ENCODE measurements around the gene PCSK5.

PCSK5 gene

DNA sequence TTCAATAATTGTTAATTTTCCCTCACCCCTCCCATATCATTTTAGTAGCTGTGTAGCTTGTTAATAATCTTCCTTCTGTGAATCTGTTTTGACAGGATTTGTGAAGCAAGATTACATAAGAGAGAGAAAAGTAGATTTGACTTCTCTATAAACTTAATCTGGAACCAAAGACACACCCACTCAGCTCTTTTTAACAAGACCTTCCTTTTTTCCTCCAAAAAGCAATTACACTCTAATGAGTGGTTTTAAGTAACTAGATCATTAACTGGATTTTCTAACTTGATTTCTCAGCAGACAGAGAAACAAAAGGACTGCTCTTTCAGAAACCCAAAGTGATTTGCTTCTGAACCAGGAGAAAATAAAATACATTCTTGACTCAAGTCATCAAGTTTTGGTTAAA, 481.9 kb downstream of the PCSK5 start:
- no peak for DNase-seq

DNA sequence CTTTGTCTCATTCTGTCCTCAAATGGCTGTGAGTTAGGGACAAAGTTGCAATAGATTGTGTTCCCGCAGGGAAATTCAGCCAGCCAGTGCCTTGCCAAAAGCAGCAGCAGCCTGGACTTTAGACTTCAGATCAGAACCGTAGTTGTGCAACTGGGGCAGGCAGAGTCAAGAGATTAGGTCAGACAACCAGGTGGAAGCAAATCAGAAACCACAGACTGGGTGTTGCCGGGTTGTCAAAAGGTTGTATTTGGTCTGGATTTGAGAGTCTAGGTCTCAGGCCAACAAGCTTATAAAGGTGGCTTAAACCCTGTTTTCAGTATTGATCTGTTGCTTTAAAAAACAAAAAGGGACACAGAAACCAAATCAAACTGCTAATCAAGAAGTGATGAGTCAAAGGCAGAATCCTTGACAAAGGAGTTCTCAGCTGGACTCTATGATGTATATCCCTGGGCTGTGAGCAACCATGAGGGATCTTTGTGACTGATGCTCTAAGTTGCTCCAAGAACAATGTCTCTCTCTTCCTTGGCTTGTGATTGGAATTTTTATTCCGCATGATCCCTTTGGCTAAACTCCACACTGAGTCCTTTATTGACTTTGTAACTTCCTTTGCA, 482.8 kb downstream of the PCSK5 start:
- DNase-seq, result no peak

DNA sequence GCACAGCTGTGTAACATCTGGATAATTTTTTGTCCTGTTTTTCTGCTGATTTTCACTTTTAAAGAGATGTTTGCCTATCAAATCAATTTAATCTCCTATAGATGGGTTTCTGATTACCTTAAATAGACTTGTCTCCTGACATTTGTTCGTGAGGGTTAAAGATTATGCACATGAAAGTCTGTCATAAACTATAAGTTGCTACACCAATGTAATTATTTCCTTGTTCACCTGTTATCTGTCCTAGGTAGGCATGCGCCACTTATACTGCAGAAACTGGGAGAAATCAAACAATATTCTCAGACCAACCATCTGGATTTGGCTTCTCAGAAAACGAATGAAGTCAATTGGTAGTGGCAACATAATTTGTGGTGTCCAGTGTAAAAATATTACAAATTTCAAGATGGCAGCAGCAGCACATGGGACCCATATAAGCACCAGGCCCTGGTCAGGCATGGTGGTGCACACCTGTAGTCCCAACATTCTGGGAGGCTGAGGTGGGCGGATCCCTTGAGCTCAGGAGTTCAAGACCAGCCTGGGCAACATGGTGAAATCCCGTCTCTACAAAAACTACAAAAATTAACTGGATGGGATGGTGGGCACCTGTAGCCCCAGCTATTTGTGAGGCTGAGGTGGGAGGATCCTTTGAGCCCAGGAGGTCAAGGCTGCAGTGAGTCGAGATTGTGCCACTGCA, 483.5 kb downstream of the PCSK5 start:
- DNase-seq, result no peak

DNA sequence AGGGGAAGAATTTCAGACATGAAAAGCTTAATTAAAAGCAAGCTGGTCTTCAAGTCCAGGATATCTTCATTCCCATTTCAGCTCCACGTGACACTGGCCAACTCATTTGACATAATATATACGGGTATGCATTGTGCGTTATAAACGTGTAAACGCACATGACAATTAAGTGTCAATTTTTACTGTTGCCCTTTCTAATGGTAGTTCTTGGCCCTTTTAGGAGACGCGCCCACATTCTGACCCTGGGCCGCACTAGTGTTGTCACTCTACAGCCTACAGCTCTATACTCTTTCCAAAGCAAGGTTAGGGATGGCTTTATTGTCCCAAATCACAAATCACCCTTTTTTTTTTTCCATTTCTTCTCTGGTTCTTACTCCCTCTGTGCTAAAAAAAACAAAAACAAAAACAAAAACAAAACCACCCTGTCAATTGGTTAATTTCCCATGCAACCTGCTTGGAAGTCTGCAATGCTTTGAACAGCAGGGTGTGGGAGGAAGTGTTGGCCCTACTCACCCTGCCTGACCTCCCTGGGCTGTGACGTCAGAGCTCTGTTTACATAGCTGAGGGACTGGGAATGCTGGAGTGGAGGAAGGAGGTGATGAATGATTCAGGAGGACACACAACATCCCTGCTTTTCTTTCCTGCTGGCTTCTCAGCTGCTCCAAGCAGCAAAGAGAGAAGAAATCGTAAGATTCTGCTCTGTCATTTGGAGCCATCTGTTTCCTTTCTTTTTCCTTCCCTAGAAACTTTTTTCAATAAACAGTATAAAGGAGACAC, 484.5 kb downstream of the PCSK5 start:
- no peak for DNase-seq

DNA sequence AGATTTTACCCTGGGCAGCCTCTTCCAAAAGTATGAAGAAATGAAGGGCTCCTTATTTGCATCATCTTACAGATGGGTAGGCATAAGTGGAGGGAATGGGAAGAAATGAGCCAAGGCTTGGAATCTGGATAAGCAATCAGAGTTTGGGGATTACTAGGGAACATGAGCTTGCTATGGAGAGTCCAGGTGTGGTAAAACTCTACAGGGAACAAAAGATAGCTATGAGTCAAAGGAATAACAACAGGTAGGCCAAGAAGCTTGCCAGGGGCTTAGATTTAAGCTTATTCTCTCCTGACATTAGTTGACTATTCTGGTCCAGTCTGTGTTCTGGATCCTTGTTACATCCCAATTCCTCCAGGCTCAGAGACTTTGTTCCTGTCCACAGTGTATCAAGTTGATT, 487.3 kb downstream of the PCSK5 start:
- no peak for DNase-seq

DNA sequence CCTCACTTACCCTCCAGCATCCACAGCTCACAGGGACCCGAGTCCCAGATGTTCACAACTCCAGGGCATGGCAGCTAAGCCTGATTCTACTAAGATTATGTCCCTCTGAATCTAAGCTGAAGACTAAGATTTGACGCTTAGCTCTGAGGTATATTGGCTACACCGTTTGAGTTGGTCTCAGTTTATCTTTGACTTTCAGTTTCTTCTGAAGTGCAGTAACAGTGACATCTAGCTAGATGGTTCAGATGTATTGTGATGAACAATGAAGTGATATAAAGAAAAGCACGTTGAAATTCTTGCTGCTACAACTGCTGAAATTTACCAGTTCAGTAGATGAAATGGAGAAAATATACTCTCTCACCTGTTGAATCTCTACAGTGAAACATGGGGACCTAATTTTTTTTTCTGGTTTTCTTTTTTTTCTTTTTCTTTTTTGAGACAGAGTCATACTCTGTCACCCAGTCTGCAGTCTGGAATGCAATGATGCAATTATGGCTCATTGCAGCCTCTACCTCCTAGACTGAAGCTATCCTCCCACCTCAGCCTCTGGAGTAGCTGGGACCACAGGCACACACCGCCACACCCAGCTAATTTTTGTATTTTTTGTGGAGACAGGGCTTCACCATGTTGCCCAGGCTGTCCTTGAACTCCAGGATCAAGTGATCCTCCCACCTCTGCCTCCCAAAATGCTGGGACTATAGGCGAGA, 488.0 kb downstream of the PCSK5 start:
- DNase-seq, result no peak

DNA sequence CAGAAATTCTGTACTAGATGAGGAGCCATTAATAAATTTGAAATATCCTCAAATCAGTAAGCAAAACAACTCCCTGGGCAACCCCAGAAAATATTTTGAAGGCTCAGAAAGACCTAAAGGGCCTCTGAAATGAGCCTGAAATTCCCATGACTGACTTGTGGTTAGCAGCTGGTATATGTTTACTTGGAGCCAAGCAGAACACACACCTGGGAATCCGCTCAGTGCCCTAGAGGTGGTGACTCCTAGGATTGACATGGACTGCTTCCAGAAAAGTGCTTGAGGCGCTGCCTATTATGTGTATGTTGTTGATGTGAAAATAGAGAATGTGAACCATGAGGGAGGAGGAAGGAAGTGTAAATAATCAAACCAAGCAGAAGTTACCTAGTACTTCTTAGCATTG, 489.0 kb downstream of the PCSK5 start:
- DNase-seq, result no peak

DNA sequence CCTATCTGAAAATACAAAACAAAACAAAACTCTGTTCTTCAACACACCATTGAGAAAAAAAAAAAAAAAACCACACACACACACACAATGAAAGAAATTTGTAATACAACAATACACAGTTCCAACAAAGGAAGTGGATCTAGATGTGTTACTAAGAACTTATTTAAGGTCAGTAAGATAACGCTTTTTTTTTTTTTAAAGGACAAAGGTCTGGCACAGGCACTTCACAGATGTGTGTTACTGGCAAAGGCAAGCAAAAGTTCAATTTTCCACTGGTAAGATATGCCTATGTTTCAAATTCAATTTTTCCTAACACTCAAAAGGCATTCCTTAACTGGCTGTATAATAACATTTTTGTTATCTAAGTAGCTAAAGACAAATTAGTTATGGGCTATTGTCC, 500.2 kb downstream of the PCSK5 start:
- no peak for DNase-seq

DNA sequence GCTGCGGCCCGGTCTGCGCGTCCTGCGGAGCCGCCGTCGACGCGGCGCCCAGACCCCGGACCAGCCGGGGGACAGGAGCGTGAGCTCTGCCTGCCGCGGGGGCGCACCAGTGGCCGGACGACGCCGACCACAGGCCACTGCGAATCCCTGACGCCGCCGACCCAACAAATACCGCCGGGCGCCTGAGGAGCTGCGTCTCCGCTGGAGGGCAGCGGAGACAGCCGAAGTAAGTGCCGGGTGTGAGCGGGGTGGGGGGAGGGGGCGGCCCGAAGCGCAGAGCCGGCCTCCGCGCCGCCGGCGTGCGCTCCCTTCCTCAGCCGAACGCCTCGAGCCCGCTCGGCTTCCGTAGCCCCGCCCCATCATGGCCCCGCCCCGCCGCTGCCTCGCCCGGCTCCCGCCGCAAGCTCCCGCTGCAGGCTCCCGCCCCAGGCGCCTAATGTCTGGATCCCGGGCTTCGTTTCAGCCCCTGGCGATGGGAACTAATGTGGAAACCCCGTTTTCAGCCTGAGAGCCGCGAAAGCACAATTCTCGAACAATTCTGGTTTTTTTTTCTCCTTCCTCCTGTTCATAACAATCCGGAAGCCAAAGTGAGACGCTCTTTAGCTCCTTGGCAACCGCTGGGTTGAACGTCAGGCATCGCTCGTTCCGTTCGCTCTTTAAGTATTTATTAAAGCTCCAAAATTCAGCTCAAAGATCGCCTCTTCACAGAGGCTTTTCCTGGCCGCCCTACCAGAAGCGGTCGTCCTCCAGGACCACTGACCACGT, 503.9 kb downstream of the PCSK5 start, which contains the start of gene RFK:
TSS of gene RFK (minus strand) at position 232 of the 765 bp plus-strand sequence. CDS start 255 bp downstream, outside the sequence.
- DNase-seq, result peak; percentile 89

DNA sequence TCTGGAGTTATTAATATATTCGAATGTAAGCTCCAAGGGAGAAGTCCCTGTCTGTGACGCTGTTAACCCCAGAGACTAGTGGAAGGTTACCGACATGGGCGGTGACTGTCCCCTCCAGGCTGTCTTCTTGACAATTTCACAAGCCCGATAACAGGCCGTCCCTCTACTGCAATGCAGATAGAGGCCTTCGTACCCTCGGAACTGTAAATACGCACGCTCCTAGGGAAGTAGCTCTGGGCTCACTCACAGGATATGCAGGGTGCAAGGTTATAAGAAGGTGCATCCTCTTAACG, 504.4 kb downstream of the PCSK5 start:
- peak; percentile 95 for DNase-seq

DNA sequence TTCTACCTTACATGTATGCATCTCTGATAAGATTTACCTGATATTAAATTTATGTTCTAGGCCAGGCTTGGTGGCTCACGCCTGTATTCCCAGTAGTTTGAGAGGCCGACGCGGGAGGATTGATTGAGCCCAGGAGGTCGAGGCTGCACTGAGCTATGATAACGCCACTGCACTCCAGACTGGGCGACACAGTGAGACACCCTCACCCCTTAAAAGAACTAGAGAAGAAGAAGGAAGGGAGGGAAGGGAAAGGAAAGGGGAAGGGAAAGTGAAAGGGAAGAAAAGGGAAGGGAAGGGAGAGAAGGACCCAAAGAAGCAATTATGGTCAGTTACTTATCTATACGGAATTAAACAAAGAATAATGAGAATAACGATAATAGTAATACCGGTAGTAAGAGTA, 504.9 kb downstream of the PCSK5 start:
- DNase-seq, result no peak

DNA sequence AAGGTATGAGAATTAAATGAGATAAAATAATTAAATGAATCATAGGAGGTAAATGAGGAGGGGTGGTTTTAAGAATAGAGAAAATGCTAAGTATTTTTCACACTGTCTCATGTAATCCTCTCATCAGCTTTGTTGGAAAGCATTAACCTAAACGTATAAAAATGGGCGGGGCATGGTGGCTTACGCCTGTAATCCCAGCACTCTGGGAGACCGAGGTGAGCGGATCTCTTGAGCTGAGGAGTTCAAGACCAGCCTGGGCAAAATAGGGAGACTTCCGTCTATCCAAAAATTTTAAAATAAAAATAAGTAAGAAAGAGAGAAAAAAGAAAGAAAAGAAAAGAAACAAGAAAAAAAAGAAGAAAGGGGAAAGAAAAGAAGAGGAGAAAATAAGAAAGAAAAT, 505.7 kb downstream of the PCSK5 start:
- DNase-seq, result no peak

DNA sequence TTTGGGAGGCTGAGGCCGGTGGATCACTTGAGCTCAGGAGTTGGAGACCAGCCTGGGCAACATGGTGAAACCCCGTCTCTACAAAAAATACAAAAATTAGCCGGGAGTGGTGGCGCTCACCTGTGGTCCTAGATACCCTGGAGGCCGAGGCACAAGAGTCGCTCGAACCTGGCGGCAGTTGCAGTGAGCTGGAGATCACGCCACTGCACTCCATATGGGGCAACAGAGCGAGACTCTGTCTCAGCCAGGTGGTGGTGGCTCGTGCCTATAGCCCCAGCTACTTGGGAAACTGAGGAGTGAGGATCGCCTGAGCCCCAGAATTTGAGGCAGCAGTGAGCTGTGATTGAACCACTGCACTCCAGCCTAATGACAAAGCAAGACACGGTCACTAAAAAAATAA, 506.1 kb downstream of the PCSK5 start:
- no peak for DNase-seq

DNA sequence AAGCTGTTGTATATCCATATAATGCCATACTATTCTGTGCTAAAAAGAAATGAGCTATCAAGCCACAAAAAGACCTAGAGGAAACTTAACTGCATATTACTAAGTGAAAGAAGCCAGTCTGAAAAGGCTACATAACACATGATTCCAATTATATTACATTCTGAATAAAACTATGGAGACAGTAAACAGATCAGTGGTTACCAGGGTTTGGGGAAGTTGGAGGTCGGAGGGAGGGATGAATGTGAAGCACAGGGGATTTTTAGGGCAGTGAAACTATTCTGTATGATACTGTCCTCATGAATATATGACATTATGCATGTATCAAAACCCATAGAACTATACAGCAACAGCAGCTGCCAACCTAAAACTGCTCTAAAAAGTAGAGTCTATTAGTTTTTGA, 509.4 kb downstream of the PCSK5 start:
- no peak for DNase-seq

DNA sequence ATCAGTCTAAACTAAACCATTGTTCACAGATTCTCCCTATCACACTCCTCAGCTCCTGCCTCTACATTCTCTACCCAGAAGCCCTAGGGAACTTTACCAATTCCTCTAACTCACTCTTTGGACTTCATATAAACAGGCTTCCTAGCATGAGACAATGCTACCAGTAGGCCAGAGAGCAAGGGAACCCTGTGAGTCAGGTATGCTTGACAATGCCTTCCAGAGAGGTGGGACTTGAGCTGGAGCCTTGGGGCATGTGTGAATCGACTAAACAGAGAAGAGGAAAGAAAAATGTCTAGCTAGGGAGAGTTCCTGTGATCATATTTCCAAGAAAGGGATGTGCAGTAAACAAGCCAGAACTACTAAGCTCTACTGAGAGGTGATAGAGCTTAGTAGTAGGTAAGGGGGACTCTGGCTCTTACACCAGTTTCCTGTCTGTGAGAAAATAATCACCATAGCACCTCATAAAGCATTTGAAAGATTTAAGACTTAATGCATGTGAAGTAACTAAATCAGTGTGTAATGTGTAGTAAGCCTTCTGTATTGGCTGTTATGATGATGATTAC, 510.1 kb downstream of the PCSK5 start:
- no peak for DNase-seq

DNA sequence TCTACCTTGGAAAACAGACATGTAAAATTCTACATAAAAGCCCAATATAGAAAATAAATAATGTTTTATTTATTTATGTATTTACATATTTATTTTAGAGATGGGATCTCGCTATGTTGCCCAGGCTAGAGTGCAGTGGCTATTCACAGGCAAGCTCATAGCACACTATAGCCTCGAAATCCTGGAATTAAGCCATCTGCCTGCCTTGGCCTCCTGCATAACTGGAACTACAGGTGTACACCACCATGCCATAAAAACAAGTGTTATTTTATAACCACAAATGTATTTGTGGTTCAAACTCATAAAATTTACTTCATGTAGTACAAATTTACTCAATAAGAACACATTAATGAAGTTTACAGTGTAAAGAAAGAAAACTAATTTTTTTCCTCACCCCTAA, 510.7 kb downstream of the PCSK5 start:
- no peak for DNase-seq

DNA sequence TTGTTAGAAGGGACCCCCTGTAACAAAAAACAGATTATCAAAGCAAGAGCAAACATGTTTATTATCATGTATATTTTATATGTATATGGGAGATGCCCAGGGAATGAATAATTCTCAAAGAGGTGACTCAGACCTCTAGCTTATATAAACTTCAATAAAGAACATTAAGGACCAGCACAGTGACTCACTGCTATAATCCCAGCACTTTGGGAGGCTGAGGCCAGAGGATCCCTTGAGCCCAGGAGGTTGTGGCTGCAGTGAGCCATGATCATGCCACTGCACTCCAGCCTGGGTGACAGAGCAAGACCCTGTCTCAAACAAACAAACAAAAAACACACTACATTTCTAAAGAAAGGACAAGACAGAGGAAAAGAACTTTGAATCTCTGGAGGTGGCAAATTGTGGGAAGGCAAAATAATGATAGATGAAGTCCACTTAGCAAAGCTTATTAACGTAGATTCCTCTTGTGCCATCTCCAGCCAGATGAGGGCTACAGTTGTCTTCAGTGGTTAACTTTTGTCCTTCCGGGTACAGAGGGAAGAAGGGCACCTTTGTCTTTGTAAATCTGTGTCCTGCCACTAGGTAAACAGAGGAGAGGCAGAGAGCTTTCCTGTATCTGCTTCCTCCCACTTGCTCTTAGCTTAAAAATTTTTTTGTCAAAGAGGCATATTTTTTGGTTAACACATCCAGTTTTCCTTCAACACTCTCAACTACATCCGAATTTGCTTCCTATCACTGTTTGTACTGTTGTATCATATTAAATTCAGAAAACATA, 511.3 kb downstream of the PCSK5 start:
- DNase-seq, result no peak

DNA sequence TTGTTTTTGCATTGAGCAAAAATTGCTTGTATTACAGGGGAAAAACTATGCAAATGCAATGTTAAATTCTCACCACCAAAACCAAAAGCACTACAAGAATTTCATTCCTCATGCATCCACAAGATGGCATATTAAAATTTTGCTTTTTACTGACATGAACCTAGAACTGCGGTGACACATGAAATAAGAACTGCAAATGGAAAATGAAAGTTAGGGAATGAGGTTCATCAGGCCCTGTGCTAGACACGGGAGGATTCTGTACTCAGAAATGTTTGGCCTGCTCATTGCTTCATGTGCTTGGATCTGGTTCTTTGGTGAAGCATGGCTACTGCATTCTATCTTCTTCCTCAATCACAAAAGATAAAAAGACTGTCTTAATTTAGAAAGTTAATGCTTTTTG, 512.9 kb downstream of the PCSK5 start:
- peak; percentile 83 for DNase-seq

DNA sequence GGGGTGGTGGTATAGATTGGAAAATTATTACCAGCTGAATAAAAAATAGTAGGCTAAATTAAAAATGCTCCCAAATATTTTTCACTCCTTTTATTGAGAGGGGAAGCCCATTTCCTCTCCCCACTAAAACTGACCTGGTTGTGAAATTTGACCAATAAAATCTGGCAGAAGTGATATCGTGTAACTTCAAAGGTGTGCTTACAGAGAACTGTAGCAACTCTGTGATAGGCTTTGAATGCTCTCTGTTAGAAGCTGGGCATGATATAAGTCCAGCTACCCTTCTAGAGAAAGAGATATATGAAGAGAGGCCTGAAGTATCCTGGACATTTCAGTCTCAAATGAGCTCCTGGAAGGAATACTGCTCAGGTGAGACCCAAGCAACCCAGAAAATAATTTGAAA, 513.9 kb downstream of the PCSK5 start:
- DNase-seq, result no peak

DNA sequence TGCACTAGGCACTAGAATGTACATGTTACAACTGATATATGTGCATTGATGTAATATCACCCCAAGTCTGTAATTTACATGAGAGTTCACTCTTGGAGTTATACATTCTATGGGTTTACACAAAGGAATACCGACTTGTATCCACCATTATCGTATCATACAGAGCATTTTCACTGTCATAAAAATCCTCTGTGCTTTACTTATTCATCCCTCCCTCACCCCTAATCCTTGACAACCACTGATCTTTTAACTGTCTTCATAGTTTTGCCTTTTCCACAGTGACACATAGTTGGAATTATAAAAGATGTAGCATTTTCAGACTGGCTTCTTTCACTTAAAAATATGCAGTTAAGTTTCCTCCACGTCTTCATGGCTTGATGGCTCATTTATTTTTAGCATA, 514.9 kb downstream of the PCSK5 start:
- DNase-seq, result no peak

DNA sequence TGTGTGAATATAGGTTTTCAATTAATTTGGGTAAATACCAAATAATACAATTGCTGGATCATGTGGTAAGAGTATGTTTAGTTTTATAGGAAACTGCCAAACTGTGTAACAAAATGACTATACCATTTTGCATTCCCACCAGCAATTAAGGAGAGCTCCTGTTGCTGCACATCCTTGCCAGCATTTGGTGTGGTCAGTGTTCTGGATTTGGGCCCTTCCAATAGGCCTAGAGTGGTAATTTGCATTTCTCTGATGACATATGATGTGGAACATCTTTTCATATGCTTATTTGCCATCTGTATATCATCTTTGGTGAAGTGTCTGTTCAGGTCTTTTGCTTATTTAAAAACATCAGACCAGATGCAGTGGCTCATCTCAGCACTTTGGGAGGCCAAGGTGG, 515.4 kb downstream of the PCSK5 start:
- no peak for DNase-seq

All from hematopoietic multipotent progenitor cell treated with erythropoietin and hydrocortisone succinate and interleukin-3 and kit ligand, for 8 days (in vitro differentiated cells).